GM19324 (cell line): Measurements from ENCODE around the gene MSS51.

Source experiments
- ATAC-seq: cut with Tn5 transposase; IDR thresholded peaks from one replicate; pipeline ENCODE4 v1.9.1; 2021; ENCODE audit warnings: mild to moderate bottlenecking, moderate library complexity; ENCODE audit not compliant: unreplicated experiment, low FRiP score

MSS51 gene

GRCh38 chr10:73433538-73433867 is at the start of gene MSS51:
Gene MSS51, minus strand, starts transcription at chr10:73433561. Its CDS starts 5,277 bp downstream, at chr10:73428284.
- ATAC-seq = no peak

- ATAC-seq = no peak
Observed at GRCh38 chr10:73480158-73480557, 46.8 kb upstream of the MSS51 start.

DNA sequence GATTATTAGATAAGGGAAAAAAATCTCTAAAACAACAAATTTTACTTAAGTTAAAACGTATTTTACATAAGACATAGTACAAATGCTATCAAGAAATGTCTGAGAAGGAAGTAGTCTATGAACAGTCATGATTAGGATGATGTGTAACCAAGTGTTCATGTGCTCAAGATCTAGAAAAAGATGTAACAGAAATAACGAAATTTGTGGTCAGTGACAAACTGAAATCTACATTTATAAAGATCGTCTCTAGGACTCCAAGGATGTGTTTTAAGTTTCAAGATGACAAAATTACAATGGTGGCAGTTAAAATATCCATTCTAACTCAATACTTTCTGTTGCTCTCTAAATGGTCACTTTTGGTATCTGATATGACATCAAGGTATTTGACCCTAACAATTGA is 45.3 kb upstream of the MSS51 start:
- ATAC-seq = no peak

- no peak for ATAC-seq
Observed at GRCh38 chr10:73471226-73471625, 37.9 kb upstream of the MSS51 start.

- ATAC-seq = no peak
Observed at GRCh38 chr10:73469579-73469978, 36.2 kb upstream of the MSS51 start.

GRCh38 chr10:73467206-73467605 is 33.8 kb upstream of the MSS51 start:
- ATAC-seq = no peak

GRCh38 chr10:73465978-73466726 is 32.8 kb upstream of the MSS51 start:
- no peak for ATAC-seq

GRCh38 chr10:73460897-73461296 is 27.5 kb upstream of the MSS51 start:
- no peak for ATAC-seq

DNA sequence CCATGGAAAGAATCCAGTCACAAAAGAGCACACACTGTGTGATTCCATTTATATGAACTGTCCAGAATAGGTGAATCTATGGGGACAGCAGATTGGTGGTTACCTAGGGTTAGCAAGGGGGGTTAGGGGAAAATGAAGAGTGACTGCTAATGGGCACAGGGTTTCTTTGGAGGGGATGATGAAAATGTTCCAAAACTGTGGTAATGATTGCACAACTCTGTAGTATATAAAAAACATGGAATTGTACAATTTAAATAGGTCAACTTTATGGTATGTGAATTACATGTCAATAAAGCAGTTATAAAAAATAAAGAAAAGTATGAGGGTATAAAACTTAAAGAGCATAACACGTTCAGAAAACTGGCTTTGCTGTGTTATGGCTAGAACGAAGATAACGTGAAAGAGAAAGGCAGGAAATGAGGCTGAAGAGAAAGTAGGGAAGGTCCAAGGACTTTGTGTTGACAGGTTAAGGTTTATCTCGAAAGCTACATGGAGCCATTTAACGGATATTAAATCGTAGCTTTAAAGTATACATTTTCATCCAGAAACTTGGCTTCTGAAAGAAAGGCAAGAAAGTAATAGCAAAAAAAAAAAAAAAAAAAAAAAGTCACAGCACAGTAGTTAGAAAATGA is 26.4 kb upstream of the MSS51 start:
- no peak for ATAC-seq

DNA sequence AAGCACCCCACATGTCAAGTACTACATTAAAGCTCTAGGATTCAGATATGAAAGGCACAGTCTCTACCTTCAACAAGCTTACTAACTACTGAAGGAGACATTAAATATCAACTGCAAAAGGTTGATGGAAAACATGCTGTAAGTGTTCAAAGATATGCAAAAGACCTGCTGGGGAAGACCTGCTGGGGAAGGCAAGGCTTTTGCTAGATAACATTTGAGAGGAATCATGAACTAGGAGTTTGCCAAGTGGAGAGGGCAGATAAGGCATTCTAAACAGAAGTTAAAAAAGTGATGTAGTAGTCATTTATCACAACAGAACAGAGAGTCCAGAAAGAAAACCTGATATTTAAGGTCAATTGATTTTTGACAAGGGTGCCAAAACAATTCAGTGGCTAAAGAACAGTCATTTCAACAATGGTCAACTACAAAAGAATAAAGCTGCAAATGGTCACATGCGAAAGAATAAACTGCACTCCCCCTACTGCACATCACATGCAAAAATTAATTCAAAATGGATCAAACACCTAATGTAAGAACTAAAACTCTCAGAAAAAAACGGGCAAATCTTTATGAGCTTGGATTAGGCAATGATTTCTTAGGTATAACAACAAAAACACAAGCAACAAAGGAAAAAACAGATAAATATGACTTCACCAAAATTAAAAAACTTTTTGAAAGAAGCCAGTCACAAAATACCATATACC is 23.0 kb upstream of the MSS51 start:
- ATAC-seq = no peak

DNA sequence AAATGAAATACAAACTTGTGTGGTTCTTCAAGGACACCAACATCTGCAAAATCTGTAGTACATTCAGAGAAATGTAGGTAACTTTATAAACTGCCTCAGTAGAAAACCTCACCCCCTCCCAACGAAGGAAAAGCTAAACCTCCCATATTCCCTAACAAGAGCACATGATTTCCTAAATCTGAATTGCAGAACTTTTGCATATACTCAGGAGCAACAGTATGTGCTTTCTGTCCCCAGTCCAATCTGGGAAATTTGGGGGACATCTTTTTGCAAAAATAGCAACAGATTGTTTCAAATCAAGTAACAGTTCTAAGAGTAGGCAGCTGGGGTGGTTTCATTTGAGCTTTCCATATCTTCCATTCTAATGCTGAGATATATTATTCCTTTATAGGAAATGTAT is 15.8 kb upstream of the MSS51 start:
- no peak for ATAC-seq

DNA sequence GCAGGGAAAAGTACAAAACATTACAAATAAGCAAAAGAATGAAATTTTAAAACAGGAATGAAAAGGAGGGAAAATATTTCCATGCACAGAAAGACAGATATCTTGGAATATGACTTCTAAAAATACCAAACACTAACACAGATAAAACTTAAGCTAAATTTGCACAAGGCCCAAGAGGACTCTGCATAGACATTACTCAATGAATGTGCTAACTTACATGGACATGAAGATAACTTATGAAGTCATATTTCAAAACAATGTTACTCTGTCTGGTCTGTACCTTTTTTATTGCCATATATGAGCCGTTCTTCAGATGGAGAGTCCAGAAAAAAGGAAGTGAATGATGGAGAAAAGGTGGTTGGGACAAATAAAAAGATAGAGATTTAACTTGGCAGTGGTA is 15.0 kb upstream of the MSS51 start:
- no peak for ATAC-seq

DNA sequence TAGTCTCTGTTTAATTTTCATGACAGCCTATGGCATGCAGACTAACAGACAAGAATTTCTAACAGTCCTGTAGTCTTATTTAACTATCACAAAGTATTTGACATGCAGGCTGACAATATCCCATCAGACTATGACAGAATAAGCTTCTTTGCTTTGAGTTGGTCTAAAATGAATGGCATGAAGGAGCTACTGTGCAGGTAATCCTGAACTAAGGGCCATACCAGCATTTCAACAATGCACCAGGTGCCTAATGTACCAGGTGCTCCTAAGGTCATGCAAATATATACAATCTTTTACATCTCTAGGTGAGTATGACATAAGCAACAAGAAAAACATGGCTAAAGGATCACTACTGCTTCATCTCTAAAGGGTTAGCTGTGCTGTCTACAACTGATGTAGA is 13.6 kb upstream of the MSS51 start:
- no peak for ATAC-seq

DNA sequence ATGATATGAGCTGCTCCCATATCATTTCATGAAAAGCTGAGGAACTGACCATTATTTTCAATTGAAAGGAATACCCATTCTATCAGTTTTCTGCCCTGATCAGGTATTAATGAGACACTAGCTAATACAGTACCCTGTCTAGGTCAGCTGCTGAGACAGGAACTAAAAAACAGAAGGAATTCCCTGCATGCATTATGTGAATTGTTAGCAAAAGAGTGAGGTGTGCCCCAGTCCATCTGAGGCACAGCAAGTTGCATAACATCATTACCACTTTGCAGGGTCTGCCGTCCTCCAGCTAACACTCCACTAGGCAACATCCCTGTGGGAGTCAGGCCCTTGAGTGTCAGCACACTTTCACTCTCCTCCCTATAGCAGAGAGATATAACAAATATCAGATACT is 11.1 kb upstream of the MSS51 start:
- ATAC-seq = no peak

- ATAC-seq = no peak
Observed at GRCh38 chr10:73439605-73440312, 6.4 kb upstream of the MSS51 start.

DNA sequence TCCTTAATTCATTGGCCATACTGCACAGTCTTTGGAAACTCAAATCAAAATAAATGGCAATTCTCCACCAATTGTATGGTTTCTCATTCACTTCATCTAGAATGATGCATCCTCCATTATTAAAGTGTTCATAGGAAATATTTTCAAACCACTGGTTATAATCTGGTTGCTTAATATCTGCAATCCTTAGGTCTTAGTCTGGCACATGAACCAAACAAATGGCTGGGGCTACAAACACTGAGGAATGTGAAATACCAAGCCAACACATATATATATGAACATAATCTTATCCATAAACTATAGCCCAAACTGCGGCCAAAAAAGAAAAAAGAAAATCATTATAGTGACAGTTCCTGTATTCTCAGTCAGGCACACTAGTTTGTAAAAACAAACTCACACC is 5.7 kb upstream of the MSS51 start:
- ATAC-seq = no peak

GRCh38 chr10:73432646-73433537 is 469 bp downstream of the MSS51 start:
- ATAC-seq = no peak

GRCh38 chr10:73426318-73426717 is 7.0 kb downstream of the MSS51 start:
- no peak for ATAC-seq

DNA sequence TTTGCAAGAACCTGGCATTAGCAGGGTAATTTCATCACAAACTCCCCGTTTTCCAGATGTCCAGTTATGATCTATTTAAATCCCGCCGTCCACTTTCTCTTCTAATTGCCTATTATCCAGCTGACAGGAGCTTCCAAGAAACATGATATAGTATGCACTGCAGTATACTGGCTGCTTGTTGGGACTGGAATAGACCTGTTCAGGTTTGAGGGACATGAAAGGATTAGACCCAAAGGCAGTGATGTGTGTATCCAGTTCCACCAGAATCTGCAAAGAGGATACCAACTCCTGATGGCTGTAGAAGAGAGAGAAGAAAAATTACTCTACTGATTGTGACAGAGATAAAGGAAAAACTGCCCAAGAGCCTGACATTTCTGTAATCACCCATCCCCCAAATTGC is 8.9 kb downstream of the MSS51 start:
- ATAC-seq = no peak

DNA sequence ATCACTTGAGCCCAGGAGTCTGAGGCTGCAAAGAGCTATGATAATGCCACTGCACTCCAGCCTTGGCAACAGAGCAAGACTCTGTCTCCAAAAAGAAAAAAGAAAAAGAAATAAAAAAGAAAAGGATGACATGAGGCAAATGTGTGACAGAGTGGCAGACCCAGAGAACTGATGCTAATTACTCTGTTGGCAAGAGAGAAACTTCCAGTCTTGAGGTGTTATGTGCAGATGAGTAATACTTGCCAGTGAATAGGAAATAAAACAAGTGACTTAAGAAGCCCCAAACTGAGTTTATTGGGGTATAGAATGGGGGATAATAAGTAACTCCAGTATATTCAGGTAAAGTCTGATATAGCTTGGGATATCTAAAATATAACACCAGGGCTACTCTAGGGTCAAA is 10.1 kb downstream of the MSS51 start:
- ATAC-seq = no peak
